HEK293T (cell line): ENCODE results near the gene CD151.

Experiments used
- ARNT ChIP-seq: fragments of 450-650 bp; IDR thresholded peaks from 2 replicates; pipeline ENCODE4 v1.6.1; 2017; ENCODE audit warnings: mild to moderate bottlenecking
- BHLHE40 ChIP-seq: fragments of 450-650 bp; IDR thresholded peaks from 2 replicates; pipeline ENCODE4 v1.6.1; 2016; ENCODE audit warnings: mild to moderate bottlenecking, moderate library complexity, borderline replicate concordance
- CTBP1 ChIP-seq: fragments of 450-650 bp; IDR thresholded peaks from 2 replicates; pipeline ENCODE4 v1.6.1; 2016; ENCODE audit warnings: borderline replicate concordance
- ELF4 ChIP-seq: fragments of 450-650 bp; IDR thresholded peaks from 2 replicates; pipeline ENCODE4 v1.6.1; 2017; ENCODE audit warnings: antibody characterized with exemption
- FOXA1 ChIP-seq: fragments of 450-650 bp; IDR thresholded peaks from 2 replicates; pipeline ENCODE4 v1.6.1; 2016; ENCODE audit warnings: mild to moderate bottlenecking
- FOXK2 ChIP-seq: fragments of 450-650 bp; IDR thresholded peaks from 2 replicates; pipeline ENCODE4 v1.6.1; 2016; ENCODE audit warnings: mild to moderate bottlenecking
- FOXM1 ChIP-seq: fragments of 450-650 bp; IDR thresholded peaks from 2 replicates; pipeline ENCODE4 v1.6.1; 2017; ENCODE audit warnings: mild to moderate bottlenecking, borderline replicate concordance
- L3MBTL2 ChIP-seq: fragments of 450-650 bp; conservative IDR thresholded peaks from 2 replicates; pipeline ENCODE4 v1.6.1; 2016; ENCODE audit warnings: mild to moderate bottlenecking
- NFRKB ChIP-seq: fragments of 450-650 bp; IDR thresholded peaks from 2 replicates; pipeline ENCODE4 v1.6.1; 2016; ENCODE audit warnings: mild to moderate bottlenecking, moderate library complexity
- SP1 ChIP-seq: fragments of 450-650 bp; IDR thresholded peaks from 2 replicates; pipeline ENCODE4 v1.6.1; 2017
- SUZ12 ChIP-seq: fragments of 450-650 bp; IDR thresholded peaks from 2 replicates; pipeline ENCODE4 v1.6.1; 2016; ENCODE audit warnings: mild to moderate bottlenecking
- TARDBP ChIP-seq: fragments of 450-650 bp; IDR thresholded peaks from 2 replicates; pipeline ENCODE4 v1.6.1; 2016
- ZNF384 ChIP-seq: fragments of 450-650 bp; IDR thresholded peaks from 2 replicates; pipeline ENCODE4 v1.6.1; 2016
- TF ChIP-seq, protein P1 (sequence below): fragments of 450-650 bp; IDR thresholded peaks from 2 replicates; pipeline ENCODE4 v1.6.1; 2016

DNA sequence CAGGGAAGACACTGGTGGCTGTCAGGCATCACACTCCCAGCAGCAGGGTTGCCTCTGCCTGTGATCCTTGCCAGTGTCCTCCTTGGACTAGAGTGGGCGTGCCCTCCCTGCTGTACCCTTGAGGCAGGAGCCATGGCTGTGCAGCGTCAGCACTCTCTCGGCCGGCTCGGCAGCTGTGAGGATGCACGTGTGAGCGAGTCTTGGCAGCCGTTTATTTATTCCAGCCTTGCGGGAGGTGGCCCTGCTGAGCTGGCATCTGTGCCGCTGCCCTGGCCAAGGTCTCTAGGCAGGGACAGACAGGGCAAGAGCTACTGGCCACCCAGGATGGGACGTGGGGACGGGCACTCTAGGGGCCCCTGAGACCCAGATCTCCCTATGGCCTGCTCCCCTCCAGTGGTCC, 43.8 kb downstream of the CD151 start:
- TF ChIP-seq SUZ12 = no peak
- no peak for TF ChIP-seq FOXA1
- TF ChIP-seq BHLHE40 = no peak
- TF ChIP-seq NFRKB = no peak
- no peak for TF ChIP-seq CTBP1
- TF ChIP-seq, protein P1, sequence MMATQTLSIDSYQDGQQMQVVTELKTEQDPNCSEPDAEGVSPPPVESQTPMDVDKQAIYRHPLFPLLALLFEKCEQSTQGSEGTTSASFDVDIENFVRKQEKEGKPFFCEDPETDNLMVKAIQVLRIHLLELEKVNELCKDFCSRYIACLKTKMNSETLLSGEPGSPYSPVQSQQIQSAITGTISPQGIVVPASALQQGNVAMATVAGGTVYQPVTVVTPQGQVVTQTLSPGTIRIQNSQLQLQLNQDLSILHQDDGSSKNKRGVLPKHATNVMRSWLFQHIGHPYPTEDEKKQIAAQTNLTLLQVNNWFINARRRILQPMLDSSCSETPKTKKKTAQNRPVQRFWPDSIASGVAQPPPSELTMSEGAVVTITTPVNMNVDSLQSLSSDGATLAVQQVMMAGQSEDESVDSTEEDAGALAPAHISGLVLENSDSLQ = no peak
- TF ChIP-seq SP1 = no peak
- no peak for TF ChIP-seq TARDBP
- no peak for TF ChIP-seq ARNT
- TF ChIP-seq ZNF384 = no peak
- TF ChIP-seq FOXM1 = no peak
- no peak for TF ChIP-seq L3MBTL2
- no peak for TF ChIP-seq ELF4
- TF ChIP-seq FOXK2 = no peak
